Stimulated activated CD4-positive, alpha-beta T cell treated with anti-CD3 and anti-CD28 coated beads, Interleukin-1b, Interleukin-23, amount 100 ng/mL, for 4 hours (primary cell): ENCODE measurements around the gene RAB3C.

ENCODE experiments used
- DNase-seq, 2 donors: peaks; one replicate each; pipeline ENCODE4 v3.0.0-alpha.2; 2020; ENCODE audit warnings: low read depth in 2 of 2

The RAB3C gene

GRCh38 chr5:58773744-58774441 lies 191.0 kb downstream of the RAB3C start:
- no peak for DNase-seq

GRCh38 chr5:58774937-58775336 lies 192.1 kb downstream of the RAB3C start:
- no peak for DNase-seq

- no peak for DNase-seq
Measured at GRCh38 chr5:58775701-58776262, 192.9 kb downstream of the RAB3C start.

- DNase-seq = no peak
Measured at GRCh38 chr5:58776559-58776958, 193.7 kb downstream of the RAB3C start.

GRCh38 chr5:58778888-58779287 lies 196.0 kb downstream of the RAB3C start:
- no peak for DNase-seq

- no peak for DNase-seq
Measured at GRCh38 chr5:58786035-58786434, 203.2 kb downstream of the RAB3C start.

- no peak for DNase-seq
Measured at GRCh38 chr5:58786711-58787303, 203.9 kb downstream of the RAB3C start.

- no peak for DNase-seq
Measured at GRCh38 chr5:58787987-58788386, 205.1 kb downstream of the RAB3C start.

- DNase-seq = no peak
Measured at GRCh38 chr5:58793888-58794657, 211.2 kb downstream of the RAB3C start.

GRCh38 chr5:58794875-58795274 lies 212.0 kb downstream of the RAB3C start:
- no peak for DNase-seq

- no peak for DNase-seq
Measured at GRCh38 chr5:58795327-58795726, 212.5 kb downstream of the RAB3C start.

- no peak for DNase-seq
Measured at GRCh38 chr5:58797021-58797420, 214.1 kb downstream of the RAB3C start.

- no peak for DNase-seq
Measured at GRCh38 chr5:58800356-58800755, 217.5 kb downstream of the RAB3C start.

- DNase-seq = no peak
Measured at GRCh38 chr5:58800861-58801540, 218.1 kb downstream of the RAB3C start.

- DNase-seq = no peak
Measured at GRCh38 chr5:58803056-58803455, 220.2 kb downstream of the RAB3C start.

- DNase-seq = no peak
Measured at GRCh38 chr5:58804291-58804690, 221.4 kb downstream of the RAB3C start.

GRCh38 chr5:58810086-58810485 lies 227.2 kb downstream of the RAB3C start:
- no peak for DNase-seq

GRCh38 chr5:58813855-58814254 lies 231.0 kb downstream of the RAB3C start:
- DNase-seq = no peak

- no peak for DNase-seq
Measured at GRCh38 chr5:58816181-58816731, 233.4 kb downstream of the RAB3C start.

GRCh38 chr5:58818465-58818864 lies 235.6 kb downstream of the RAB3C start:
- no peak for DNase-seq

- no peak for DNase-seq
Measured at GRCh38 chr5:58825441-58825840, 242.6 kb downstream of the RAB3C start.

GRCh38 chr5:58825899-58826298 lies 243.0 kb downstream of the RAB3C start:
- DNase-seq = no peak
